Measurements from ENCODE around the gene CCDC12.

Gene CCDC12

DNA sequence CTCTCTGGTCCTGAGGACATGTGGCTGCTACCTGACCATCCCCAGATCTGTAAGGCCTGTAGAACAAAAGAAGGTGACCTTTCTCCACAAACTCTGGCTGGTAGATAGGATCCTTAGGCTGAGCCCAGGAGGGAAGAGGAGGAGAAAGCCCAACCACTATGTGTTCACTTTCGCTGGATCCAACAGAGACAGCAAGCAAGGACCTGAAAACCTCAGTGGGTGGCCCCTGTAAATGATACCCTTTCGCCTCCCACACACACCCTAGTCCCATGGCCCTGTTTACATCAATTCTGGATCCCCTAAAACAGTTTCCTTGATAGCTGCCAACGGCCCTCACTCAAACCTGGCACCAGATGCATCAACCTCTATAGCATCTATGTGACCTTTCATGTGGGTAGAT lies 22.4 kb downstream of the CCDC12 start:
- DNase-seq, result no peak

DNA sequence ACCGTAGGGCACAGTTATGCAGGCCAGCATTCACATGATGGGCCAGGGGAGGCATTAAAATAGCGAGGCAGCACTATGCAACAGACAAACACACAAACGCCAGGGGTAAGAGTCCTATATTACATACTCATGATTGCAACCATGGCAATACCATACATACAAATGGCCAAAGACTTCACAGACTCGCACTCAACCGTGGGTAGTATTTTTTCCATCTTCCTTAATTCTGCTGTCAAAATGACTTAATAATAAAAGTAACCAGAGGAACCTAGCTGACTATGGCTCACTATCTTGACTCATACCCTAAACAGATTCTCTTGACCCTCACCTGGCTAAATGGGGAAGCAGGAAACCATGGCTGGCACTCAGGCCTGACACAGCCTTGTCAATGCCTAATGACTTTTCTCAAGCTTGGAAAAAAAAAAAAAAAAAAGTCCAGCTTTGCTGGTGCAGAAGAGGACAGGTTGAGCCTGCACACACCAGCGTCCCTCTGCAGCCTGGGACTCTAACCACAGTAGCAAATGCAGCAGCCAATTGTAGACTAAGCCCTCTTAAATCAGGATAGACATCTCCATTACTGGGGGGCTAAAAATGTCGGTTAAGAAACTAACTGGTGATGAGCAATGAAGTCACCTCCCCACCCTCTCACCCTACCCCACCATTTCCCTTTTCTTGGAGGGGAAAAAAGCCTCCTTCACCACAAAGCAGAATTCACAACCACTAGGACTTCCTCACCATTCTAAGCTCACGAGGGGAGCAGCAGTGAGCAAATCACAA lies 23.1 kb downstream of the CCDC12 start:
- no peak for DNase-seq

DNA sequence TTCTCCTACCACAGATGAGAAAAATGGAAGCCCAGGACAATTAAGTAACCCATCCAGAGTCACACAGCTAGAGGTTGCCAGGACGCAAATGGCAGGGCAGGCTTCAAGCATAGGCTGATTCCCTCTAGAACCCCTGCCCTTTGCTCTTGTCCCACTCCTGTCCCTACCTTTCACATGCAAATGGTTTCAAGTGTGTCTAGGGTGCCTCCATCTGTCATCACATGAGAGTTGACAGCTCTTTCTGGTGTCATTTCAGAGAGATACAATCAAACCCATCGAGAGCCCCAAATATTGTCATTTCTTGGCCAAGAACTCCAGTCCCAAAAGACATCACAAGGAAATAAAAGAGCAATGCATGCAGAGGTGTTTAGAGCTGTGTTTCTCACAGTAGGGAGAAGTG lies 23.7 kb downstream of the CCDC12 start:
- no peak for DNase-seq

DNA sequence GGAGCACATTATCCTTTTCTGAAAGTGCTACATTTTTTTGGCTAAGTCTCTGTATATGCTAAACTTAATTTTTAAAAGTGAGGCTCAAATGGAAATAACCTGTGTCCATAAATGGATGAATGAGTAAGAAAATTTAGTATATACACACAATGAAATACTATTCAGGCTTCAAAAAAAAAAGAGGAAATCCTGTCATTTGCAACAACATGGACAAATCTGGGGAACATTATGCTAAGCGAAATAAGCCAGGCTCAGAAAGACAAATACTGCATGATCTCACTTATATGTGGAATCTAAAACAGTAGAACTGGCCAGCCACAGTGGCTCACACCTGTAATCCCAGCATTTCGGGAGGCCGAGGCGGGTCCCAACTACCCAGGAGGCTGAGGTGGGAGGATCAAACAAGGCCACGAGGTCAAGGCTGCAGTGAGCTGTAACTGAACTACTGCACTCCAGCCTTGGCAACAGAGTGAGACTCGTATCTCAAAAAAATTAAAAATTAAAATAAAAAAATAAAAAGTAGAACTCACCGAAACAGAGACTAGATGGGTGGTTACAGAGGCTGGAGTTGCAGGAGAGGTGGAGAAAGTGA lies 25.8 kb downstream of the CCDC12 start:
- no peak for DNase-seq

DNA sequence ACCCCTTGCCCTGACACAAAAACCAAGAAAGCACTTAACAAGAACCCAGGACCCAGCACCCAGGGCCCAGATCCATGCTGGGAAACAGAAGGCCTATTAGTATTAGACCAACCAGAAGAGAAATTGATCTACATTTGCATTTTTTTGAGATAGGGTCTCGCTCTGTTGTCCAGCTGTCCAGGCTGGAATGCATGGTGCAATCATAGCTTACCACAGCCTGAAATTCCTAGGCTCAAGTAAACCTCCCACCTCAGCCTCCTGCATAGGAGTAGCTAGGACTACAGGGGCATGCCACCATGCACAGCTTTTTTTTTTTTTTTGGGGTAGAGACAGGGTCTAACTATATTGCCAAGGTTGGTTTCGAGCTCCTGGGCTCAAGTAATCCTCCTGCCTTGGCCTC lies 26.4 kb downstream of the CCDC12 start:
- DNase-seq, result no peak

- DNase-seq, result no peak
Observed at GRCh38 chr3:46948830-46949671, 27.5 kb downstream of the CCDC12 start.

DNA sequence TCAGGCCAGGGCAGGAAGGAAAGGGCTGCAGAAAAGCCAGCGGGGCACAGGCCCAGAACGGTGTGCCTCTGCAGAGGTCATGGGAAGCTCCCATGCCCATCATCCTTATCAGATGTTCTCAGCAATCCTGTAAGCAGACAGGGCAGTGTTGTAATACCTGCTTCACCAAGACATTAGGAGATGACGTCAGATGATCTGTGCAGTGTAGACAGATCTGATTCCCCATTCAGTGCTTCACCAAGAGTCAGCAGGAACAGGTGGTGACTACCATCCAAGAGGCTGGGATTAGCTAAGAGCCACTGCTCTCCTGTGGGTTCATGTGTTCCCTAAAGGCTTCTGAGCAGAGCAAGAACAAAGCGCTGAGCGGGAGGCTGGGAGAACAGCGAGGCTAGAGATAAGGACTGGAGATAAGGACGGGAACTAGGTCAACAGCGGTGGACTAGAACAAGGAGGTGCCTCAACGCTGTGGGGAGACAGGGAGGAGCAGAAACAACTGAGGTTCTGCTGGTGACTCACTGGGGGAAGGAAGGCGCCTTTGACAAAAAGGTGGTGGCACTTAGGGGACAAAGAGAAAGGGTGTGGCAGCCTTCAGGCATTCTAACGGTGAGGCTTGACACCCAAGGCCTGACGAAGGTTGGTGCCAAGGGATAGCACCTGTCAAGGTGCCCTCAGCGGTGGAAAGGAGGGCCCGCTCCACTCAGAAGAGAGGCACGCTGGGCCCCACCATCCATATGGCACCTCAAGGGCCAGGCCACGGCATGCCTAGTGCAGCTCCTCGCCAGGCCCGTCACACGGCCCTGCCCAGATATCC lies 28.4 kb downstream of the CCDC12 start:
- DNase-seq, result no peak

GRCh38 chr3:46947546-46947901 lies 29.0 kb downstream of the CCDC12 start:
- DNase-seq, result no peak

DNA sequence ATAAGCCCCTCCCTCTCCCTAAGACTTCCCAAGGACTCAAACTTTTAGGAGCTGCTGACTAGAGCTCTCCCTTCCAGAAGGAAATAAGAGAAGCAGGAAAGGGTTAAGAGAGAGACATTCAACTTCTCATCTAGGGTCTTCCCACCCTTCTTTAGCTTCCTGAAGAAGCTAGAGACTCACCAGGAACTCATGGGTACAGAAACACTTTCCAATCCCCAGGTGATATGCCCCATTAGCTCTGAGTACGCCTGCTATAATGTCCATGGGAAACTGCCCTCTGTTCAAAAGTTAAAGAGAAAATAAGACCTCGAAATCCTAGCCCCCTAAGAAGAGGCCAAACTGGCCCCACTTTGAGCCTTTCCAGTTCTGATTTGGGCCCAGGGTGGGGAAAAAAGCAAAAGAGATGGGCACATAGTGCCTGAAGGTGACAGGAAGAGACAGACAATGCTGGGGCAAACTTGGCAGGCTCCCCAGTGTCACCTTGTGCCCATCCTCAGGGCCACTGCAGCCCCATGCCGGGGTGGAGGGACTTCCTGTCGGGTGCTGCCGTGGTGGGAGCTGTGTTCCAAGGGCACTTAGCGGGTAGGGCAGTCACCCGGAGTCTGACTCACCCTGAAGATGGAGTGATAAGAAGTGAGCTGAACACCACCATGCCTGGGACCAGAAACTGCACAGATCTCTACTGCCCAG lies 29.5 kb downstream of the CCDC12 start:
- no peak for DNase-seq

DNA sequence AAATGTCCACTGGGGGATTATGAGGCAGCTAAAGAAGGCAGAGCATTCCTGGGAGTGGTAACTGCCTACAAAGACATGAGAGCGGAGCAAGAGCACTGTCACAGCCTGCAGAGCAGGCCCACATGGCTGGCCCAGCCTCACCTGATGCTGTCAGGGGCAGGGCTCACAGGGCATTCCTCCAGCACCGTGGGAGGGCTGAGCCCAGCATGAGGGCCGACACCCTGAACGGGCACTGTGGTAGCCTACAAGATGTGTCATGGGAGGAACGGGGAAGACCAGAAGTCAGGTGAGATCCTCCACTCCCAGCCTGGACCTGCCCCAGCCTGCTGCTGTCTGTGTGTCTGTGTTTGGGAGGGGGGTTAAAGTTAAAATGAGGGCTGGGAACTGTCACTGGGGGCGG lies 30.1 kb downstream of the CCDC12 start:
- no peak for DNase-seq

DNA sequence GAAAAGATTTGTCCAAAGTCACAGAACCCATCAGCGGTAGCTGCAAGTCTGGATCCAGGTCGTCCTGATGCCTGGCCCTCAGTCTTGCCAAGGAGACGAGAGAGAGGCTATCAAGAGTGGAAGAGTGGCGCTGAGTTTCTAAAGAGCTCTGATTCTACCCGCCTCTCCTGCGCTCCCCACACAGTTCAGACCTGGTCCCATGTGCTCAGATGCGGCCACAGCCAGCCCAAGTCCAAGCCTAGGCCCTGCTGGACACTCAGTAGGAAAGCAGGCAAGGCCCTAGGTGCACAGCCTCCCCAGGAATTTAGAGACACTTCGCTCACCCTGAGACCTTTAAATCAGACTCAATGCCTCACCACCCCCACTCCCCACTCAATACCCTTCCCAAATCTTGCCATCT lies 32.4 kb downstream of the CCDC12 start:
- DNase-seq, result no peak

- DNase-seq, result no peak
Observed at GRCh38 chr3:46943237-46944187, 33.0 kb downstream of the CCDC12 start.

- no peak for DNase-seq
Observed at GRCh38 chr3:46942481-46943236, 33.9 kb downstream of the CCDC12 start.

- DNase-seq, result no peak
Observed at GRCh38 chr3:46942076-46942475, 34.5 kb downstream of the CCDC12 start.

DNA sequence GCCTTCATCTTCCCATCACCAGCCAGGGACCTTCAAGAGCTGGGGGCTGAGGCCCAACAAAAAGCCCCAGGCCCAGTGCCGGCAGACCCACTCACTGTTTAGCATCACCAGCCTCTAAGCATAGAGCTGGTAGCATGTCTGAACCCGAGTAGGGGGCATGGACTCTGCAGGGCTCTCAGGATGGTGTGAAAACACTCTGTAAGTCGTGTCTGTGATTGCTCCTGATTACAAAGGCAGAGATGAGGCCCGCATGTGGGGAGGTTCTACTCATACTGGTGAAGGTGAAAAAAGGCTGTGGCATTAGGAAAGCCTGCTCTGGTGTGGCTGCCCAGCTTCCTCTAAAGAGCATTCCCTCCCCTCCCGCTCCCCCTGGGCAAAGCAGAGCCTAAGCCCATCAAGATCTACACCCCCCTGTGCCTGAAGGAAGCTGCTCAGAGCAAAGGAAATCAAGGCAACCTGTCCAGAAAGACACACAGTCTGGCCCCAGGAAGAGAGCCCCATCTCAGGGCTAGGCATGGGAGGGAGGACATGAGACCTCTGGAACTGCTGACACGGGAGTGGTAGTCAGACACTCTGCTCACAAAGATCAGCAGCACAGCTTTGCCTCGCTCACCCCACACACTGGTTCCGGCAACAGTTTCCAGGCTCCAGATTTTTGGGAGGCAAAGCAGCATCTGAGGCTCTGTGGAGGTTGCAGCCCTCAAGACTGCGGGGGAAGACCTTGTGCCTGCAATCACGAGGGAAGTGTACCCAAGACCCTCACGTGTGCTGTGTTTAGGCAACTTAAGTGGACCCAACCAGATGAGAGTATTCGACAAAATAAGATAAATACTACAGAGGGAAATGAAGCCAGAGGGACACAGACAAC lies 36.7 kb downstream of the CCDC12 start:
- DNase-seq, result no peak

DNA sequence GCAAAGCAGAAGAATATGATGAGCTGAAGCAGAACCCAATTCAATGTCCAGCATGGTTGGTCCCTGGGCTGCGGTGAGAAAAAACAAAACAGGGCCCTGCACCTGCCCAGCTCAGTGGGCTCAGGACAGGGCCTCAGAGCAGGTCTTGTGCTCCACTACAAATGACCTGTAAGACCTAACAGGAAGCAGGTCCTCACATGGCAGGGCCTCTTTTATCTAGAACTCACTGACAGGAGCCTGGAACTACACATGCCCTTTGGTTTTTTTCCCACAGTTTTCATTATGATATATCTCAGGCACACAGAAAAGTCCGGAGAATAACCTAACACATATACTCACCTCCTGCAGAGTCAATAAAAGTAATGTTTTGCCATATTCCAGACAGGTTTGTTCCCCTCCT lies 38.4 kb downstream of the CCDC12 start:
- DNase-seq, result no peak

DNA sequence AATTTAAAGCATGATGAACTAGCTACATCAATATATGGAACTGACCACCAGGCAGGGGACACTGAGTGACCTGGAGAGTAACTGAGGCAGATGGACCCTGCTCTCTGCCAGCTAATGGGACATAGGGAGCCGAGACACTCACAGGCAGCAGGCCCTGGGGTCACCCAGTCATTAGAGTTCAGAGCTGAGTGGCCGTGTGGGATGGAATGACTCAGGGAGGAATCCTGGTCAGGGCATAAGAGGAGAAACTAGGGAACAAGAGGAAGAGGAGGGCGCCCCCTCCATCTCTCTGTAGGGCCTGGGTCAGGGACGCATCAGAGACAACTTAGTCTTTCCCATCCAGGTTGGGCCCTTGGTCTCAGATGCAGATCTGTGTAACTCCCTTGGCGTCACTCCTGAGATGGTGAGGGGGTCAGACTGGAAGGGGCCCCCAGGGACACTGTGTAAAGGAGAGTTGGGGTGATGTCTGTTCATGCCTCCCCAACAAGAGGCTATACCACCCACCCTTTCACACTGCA lies 39.8 kb downstream of the CCDC12 start:
- no peak for DNase-seq

DNA sequence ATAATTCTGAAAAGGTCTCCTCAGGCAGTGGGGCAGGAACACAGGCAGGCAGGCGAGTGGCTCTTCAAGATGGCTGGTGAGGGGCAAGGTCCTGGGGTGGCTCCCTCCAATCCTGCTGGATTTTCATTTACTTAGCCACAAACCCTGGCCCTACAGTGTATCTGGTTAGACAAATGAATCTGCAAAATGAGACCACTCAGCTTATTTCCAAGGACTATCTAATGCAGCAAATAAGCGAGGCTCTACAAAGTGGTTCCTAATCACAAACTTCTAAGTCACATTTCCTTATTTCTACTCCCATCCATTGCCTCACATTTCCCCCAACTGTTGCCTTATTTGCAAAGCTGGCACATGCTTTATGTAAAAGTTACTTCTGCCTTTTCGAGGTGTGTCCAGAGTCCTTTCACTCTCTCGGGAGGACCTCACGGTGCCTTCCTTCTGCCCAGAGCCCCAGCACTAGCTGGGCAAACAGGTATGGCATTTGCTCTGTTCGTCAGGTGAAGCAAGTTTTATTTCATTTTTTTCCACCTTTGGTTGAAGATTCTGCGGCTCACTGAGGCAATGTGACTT lies 40.5 kb downstream of the CCDC12 start:
- DNase-seq, result no peak
